Astrocyte (in vitro differentiated cells and primary cell): ENCODE measurements around the gene DDTL.
"Not testable (repeated sequence)": the region's sequence is repeated elsewhere in the genome, so short reads cannot be mapped to it uniquely, and the experiment has no call there.

ENCODE experiments used
- CTCF ChIP-seq: IDR thresholded peaks from 2 replicates; pipeline ENCODE4 v1.5.1; 2011; ENCODE audit warnings: low read depth, mild to moderate bottlenecking, inconsistent platforms, low read length, moderate library complexity; ENCODE audit not compliant: insufficient read depth
- EZH2 ChIP-seq: IDR thresholded peaks from 2 replicates; pipeline ENCODE4 v1.6.1; 2012; ENCODE audit warnings: mild to moderate bottlenecking, low read length, inconsistent platforms; ENCODE audit not compliant: insufficient read depth

GRCh38 chr22:23954193-23954990, 12.3 kb upstream of the DDTL start:
- TF ChIP-seq CTCF, EZH2: not testable (repeated sequence)
